DOHH2 (cell line): ENCODE measurements around the gene ZNF816.

Experiments used
- H3F3A ChIP-seq: fragments of 200-600 bp; sonication (generic), shearing (Covaris generic); 2 replicates; pipeline ENCODE4 v1.6.0; 2016; ENCODE audit warnings: antibody characterized with exemption, mild to moderate bottlenecking; ENCODE audit not compliant: control insufficient read depth, insufficient read depth
- H3K27ac ChIP-seq: fragments of 200-600 bp; sonication (generic); 2 replicates; pipeline ENCODE4 v1.5.1; 2014; ENCODE audit warnings: low read depth, mild to moderate bottlenecking, low read length, moderate library complexity
- H3K27me3 ChIP-seq: fragments of 200-600 bp; sonication (generic); 2 replicates; pipeline ENCODE4 v1.6.1; 2014; ENCODE audit warnings: mild to moderate bottlenecking, low read length, mixed read lengths; ENCODE audit not compliant: control insufficient read depth
- H3K36me3 ChIP-seq: fragments of 200-600 bp; sonication (generic); 2 replicates; pipeline ENCODE4 v1.6.1; 2014; ENCODE audit warnings: mild to moderate bottlenecking, low read length, moderate library complexity, mixed read lengths; ENCODE audit not compliant: control insufficient read depth
- H3K4me1 ChIP-seq: fragments of 200-600 bp; sonication (generic); 2 replicates; pipeline ENCODE4 v1.6.1; 2014; ENCODE audit warnings: mild to moderate bottlenecking, low read length, mixed read lengths; ENCODE audit not compliant: control insufficient read depth
- H3K4me2 ChIP-seq: fragments of 200-600 bp; sonication (generic); 2 replicates; pipeline ENCODE4 v1.6.0; 2014; ENCODE audit warnings: mild to moderate bottlenecking, low read length, moderate library complexity
- H3K4me3 ChIP-seq: fragments of 200-600 bp; sonication (generic); 2 replicates; pipeline ENCODE4 v1.5.1; 2014; ENCODE audit warnings: mild to moderate bottlenecking, low read length, mixed read lengths
- H3K79me2 ChIP-seq: fragments of 200-600 bp; sonication (generic); 2 replicates; pipeline ENCODE4 v1.6.1; 2014; ENCODE audit warnings: mild to moderate bottlenecking, low read length, mixed read lengths; ENCODE audit not compliant: control insufficient read depth
- H3K9me2 ChIP-seq: fragments of 200-600 bp; sonication (generic); replicated peaks from 2 replicates; pipeline ENCODE4 v1.6.1; 2014; ENCODE audit warnings: mild to moderate bottlenecking, low read length, mixed read lengths; ENCODE audit not compliant: control insufficient read depth
- H3K9me3 ChIP-seq: fragments of 200-600 bp; sonication (generic); 2 replicates; pipeline ENCODE4 v1.6.1; 2014; ENCODE audit warnings: antibody characterized with exemption, low read length, mixed read lengths; ENCODE audit not compliant: control insufficient read depth, insufficient read depth
- H4K20me1 ChIP-seq: fragments of 200-600 bp; sonication (generic); 2 replicates; pipeline ENCODE4 v1.6.0; 2014; ENCODE audit warnings: low read depth, mild to moderate bottlenecking, antibody characterized with exemption, low read length, moderate library complexity; ENCODE audit not compliant: control insufficient read depth, insufficient read depth
- CTCF ChIP-seq: fragments of 200-600 bp; sonication (generic); IDR thresholded peaks from one replicate; pipeline ENCODE4 v1.5.1; 2014; ENCODE audit warnings: antibody characterized with exemption, mild to moderate bottlenecking, low read depth, low read length; ENCODE audit not compliant: poor library complexity, severe bottlenecking
- EZH2phosphoT487 ChIP-seq: fragments of 200-600 bp; sonication (generic); IDR thresholded peaks from 2 replicates; pipeline ENCODE4 v1.6.1; 2017; ENCODE audit warnings: borderline replicate concordance, mild to moderate bottlenecking, antibody characterized with exemption, low read length, moderate library complexity, mixed read lengths

Gene ZNF816

GRCh38 chr19:52993342-52994178 is 30.9 kb upstream of the ZNF816 start:
- peak overlapping the region; percentile 51 for H3K4me3 ChIP-seq
- H3K27ac ChIP-seq: no peak overlapping the region
- no peaks in the 10 kb centered on the region for H3K9me2 ChIP-seq
- H3K4me1 ChIP-seq: peaks cover 4% of the 10 kb centered on the region; the same call in 1 of the 2 replicates
- no peaks in the 10 kb centered on the region for H3K36me3 ChIP-seq
- no peaks in the 10 kb centered on the region for H3K27me3 ChIP-seq
- H3F3A ChIP-seq: no peaks in the 10 kb centered on the region
- TF ChIP-seq EZH2phosphoT487 (no peak), CTCF (peak; percentile 42)
- no peaks in the 10 kb centered on the region for H3K79me2 ChIP-seq
- H4K20me1 ChIP-seq: no peaks in the 10 kb centered on the region
- H3K9me3 ChIP-seq: peaks cover 3% of the 10 kb centered on the region; the same call in 1 of the 2 replicates
- peak overlapping the region; percentile 57 for H3K4me2 ChIP-seq

DNA sequence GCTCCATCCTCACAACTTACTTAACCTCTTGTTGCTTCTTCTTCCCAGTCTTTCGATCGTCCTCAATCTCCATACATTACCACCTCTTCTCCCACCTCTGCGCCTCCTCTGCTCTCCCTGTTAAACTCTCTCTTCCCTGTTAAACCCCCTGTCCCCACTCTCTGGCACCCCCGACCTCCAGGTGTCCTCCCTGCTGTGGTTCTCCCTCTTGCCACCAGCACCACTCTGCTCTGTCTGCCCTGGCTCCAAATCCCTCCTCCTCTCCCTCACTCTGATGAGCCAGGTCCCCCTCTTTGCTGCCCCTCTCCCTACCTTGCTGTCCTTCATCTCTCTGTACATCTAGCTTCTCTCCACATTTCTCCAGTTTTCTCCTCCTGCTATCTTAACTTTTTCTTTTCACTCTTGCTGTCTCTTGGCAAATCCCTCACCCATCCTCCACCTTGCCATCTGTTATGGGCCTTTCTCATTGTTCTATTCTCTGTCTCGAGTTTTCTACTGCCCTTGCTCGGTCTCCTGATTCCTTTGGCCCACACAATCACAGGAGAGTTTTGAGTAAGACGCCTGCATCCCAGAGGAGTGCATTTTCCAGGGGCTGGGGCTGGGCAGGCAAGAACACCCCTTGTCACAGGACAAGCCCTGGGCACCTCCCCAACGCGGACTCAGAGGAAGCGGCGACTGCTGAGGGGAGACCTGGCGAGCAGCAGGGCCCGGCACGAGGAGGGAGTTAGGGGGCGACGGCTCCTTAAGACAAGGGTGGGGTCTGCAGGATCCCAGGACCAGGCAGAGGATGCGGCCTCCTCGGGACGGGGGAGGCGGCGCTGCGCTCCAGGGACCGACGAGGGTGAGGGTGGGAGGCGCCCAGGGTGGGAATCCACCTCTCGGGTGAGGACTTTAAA is 29.7 kb upstream of the ZNF816 start:
- Histone ChIP-seq H3K27me3 (no peaks in the 10 kb centered on the region), H3K36me3 (no peaks in the 10 kb centered on the region), H3K4me2 (no peak overlapping the region), H4K20me1 (no peaks in the 10 kb centered on the region), H3K79me2 (no peaks in the 10 kb centered on the region), H3K27ac (no peak overlapping the region), H3K4me3 (no peak overlapping the region), H3K4me1 (peaks cover 4% of the 10 kb centered on the region; the same call in 1 of the 2 replicates), H3K9me2 (no peaks in the 10 kb centered on the region), H3F3A (no peaks in the 10 kb centered on the region), H3K9me3 (peaks cover 3% of the 10 kb centered on the region; the same call in 1 of the 2 replicates)
- TF ChIP-seq EZH2phosphoT487: no peak

DNA sequence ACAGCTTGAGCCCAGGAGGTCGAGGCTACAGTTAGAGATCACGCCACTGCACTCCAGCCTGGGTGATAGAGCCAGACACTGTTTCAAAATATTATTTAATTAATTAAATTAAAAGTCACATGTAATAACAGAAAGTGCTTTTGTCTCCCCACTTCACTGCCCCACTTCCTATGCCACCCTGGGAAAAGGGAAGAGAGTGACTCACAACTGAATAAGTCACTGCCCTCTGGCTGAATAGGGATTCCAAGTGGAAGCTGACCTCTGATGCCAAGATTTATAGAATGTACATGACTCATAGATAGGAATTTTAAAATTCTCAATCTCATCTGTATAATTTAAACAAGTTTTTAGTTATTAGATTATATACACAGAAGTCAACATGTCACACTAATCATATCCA is 28.8 kb upstream of the ZNF816 start:
- H3K4me1 ChIP-seq: peaks cover 4% of the 10 kb centered on the region; the same call in 1 of the 2 replicates
- no peaks in the 10 kb centered on the region for H3K36me3 ChIP-seq
- no peak for TF ChIP-seq CTCF
- TF ChIP-seq EZH2phosphoT487: no peak
- no peaks in the 10 kb centered on the region for H3K27me3 ChIP-seq
- H3K9me3 ChIP-seq: peaks cover 12% of the 10 kb centered on the region; the same call in 1 of the 2 replicates
- H3K9me2 ChIP-seq: no peaks in the 10 kb centered on the region
- H3K27ac ChIP-seq: no peak overlapping the region
- no peaks in the 10 kb centered on the region for H3F3A ChIP-seq
- no peaks in the 10 kb centered on the region for H3K79me2 ChIP-seq
- no peak overlapping the region for H3K4me2 ChIP-seq
- H4K20me1 ChIP-seq: no peaks in the 10 kb centered on the region
- no peak overlapping the region for H3K4me3 ChIP-seq
